Activated CD8-positive, alpha-beta memory T cell treated with anti-CD3 and anti-CD28 coated beads for 24 hours (primary cell): ENCODE results near the gene SPART.

Experiments
- DNase-seq: peaks from one replicate; pipeline ENCODE4 v3.0.0-alpha.2; 2020

SPART gene

GRCh38 chr13:36346222-36347083 is at the start of gene SPART:
Gene SPART (minus strand): TSS chr13:36346394. CDS start chr13:36335830, 10,564 bp downstream.
- peak; percentile 91 for DNase-seq

- no peak for DNase-seq
Measured at GRCh38 chr13:36395280-36395679, 49.1 kb upstream of the SPART start.

- no peak for DNase-seq
Measured at GRCh38 chr13:36385489-36385888, 39.3 kb upstream of the SPART start.

GRCh38 chr13:36382030-36382429 is 35.8 kb upstream of the SPART start:
- DNase-seq = no peak

- no peak for DNase-seq
Measured at GRCh38 chr13:36377826-36378468, 31.8 kb upstream of the SPART start.

GRCh38 chr13:36374063-36374462 is 27.9 kb upstream of the SPART start:
- no peak for DNase-seq

- DNase-seq = no peak
Measured at GRCh38 chr13:36371185-36371584, 25.0 kb upstream of the SPART start.

- DNase-seq = no peak
Measured at GRCh38 chr13:36370108-36370429, 23.9 kb upstream of the SPART start.

- no peak for DNase-seq
Measured at GRCh38 chr13:36369268-36370107, 23.3 kb upstream of the SPART start.

GRCh38 chr13:36366031-36366430 is 19.8 kb upstream of the SPART start:
- no peak for DNase-seq

- DNase-seq = no peak
Measured at GRCh38 chr13:36363366-36363863, 17.2 kb upstream of the SPART start.

- DNase-seq = no peak
Measured at GRCh38 chr13:36362914-36363313, 16.7 kb upstream of the SPART start.

- DNase-seq = no peak
Measured at GRCh38 chr13:36362251-36362650, 16.1 kb upstream of the SPART start.

- DNase-seq = no peak
Measured at GRCh38 chr13:36360903-36361302, 14.7 kb upstream of the SPART start.

GRCh38 chr13:36359301-36359950 is 13.2 kb upstream of the SPART start:
- no peak for DNase-seq

- DNase-seq = no peak
Measured at GRCh38 chr13:36358175-36358718, 12.1 kb upstream of the SPART start.

GRCh38 chr13:36357692-36358091 is 11.5 kb upstream of the SPART start:
- no peak for DNase-seq

- no peak for DNase-seq
Measured at GRCh38 chr13:36357231-36357630, 11.0 kb upstream of the SPART start.

- no peak for DNase-seq
Measured at GRCh38 chr13:36356058-36356457, 9.9 kb upstream of the SPART start.

GRCh38 chr13:36355632-36356031 is 9.4 kb upstream of the SPART start:
- no peak for DNase-seq

GRCh38 chr13:36354842-36355623 is 8.8 kb upstream of the SPART start:
- no peak for DNase-seq

GRCh38 chr13:36353001-36353400 is 6.8 kb upstream of the SPART start:
- DNase-seq = no peak
